HS-27A (cell line): Measurements from ENCODE around the gene DCAF7.

Source experiments
- DNase-seq: peaks from one replicate; pipeline ENCODE4 v3.0.0-alpha.2; 2012; ENCODE audit warnings: low read depth, missing footprints

The DCAF7 gene

DNA sequence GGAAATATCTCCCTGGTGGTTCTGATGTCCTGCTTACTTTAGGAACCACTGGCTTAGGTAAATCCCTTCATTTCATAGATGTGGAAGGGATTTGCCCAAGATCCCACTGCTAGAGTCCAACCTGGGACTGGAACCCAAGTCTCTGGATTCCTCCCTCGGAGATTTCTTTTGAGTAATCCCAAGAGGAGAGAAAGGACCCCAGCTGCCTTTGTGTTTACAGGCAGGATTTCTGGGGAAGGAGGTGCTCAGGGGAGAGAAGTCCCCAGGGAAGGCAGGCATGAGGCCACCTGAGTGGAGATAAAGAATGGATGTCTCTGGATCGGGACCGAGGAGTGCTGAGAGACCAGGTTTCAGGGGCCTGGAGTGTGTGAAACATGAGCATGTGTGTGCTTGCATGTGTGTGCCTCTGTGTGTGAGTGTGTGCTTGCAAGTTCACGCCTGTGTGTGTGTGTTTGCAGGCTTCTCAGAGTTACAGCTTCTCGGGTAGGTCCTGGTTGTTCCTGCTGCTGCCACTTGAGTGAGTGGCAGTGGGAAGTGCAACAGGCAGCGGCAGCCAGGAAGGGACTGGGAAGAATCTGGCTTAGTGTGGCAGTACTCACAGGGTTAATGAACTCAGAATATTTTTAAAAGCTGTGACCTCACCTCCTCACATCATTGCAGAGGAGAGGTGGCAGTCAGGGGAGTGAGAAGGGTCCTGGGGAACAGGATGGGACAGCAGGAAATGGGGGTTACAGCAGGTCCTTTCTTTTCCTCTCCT is 24.9 kb upstream of the DCAF7 start:
- no peak for DNase-seq

DNA sequence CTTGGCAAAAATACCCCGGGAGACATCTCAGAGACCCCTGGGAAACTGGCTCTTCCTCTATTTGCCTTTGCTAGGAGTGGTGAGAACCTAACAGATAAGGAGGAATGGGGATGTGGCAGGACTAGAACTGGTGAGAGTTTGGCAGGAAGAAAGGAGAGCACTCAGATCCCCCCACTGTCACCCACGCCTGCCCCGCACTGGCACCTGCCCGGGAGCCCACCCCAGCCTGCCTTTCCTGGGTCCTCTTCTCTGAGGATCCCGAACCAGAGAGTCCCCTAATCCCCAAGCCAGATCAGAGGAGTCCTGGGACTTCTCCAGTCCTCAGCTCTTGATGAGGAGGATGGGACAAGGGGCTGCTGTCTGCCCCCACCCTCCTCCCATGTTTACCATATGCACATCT is 23.4 kb upstream of the DCAF7 start:
- DNase-seq, result no peak

DNA sequence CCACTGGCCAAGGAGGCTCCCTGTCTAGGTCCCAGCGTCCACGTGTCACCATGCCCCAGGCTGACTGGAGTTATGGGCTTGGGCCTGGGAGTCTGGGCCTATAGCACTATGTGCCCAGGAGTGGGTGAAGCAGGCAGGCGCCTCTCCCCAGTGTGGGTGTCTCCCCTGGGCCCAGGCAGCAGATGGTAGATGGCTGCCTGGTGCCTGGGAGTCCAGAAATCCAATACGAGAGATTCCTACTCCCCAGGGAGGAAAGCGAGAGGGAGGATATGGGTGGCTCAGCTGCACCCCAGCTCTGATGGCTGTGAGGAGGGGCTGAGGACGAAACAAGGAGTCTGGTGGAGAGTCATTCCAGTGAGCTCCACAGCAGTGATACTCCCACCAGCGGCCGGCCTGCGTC is 22.1 kb upstream of the DCAF7 start:
- no peak for DNase-seq

DNA sequence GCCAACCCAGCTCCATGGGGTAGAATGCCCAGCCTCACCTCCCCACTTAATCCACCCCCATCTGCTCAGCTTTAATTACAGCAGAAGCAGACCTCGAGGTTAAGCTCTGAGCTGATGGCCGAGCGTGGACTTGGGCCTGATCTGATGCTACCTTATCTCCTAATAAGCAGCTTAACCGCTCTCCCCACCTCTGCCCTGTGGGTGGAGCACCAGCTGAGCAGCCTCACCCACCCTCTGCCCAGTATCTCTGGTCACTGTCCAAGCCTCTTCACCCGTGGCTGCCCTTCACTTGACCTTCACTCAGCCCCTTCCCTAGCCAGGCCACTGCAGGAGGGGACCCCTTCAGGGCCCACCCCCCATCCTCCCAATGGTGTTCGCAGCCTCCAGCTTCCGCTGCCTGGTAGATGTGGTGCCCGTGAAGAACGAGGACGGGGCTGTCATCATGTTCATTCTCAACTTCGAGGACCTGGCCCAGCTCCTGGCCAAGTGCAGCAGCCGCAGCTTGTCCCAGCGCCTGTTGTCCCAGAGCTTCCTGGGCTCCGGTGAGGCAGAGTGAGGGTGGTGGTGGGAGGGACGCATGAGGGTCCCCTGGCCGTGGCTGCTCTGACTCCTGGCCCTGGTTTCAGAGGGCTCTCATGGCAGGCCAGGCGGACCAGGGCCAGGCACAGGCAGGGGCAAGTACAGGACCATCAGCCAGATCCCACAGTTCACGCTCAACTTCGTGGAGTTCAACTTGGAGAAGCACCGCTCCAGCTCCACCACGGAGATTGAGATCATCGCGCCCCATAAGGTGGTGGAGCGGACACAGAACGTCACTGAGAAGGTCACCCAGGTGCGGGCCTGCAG is 20.3 kb upstream of the DCAF7 start:
- no peak for DNase-seq

DNA sequence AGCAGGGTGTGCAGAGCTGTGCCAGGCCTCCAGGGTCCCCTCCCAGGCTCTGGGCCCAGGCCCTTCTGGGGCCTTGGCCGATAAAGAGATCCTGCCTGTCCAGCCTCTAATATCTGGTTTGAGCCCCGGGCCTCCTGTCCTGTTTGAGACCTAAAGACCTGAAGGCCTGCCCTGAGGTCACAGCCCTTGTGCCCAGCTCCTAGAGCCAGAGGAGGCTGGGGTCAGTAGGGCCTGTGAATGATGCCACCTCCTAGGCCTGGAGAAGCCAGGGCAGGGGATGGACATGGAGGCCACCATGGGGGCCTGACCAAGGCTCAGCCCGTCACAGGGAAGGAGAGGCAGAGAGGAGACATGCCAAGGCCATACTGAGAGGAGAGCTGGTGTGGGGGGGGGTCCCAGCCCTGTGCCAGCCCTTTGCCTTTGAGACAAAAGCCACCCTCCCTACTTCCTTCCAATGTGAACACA is 19.7 kb upstream of the DCAF7 start:
- DNase-seq, result no peak

DNA sequence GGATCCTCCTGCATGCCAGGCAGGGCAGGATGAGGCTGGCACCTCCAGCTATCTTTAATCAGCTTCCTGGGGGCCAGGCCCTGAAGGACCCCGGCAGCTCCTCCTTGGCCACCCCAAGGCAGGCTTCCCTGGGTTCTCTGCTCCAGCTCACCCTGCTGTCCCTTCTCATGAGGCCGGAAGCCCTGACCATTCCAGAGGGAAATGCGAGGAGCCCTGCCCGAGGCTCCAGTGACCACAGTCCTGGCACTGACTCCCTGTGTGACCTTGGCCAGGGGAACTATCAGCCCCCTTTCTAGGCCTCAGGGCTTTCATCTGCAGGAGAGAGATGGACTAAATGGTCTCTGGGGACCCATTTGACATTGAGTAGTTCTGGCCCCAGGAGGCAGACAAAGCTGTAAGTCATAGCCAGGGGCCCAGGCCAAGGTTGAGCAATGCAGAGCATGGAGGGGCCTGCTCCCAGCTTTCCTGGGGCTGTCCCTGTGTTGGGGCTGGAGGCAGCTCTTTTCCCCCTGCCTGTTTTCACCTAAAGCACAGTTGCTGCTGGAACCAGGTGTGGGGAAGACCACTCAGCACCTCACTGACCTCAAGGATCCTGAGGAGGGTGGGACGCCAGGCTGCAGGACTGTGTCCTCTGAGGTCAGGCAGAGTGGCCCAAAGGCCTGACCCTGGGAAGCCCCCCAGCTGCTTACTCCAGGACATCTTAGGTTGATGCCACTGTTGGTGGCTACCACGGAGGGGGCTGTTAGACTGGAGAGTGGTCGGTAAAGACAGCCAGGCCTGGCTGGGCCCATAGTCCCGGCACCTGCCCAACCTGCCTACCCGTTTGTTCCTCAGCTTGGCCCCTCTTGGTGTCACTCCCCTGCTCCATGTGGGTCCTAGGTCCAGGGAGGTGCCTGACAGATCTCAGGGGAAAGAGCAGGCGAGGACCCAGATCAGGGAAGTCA is 19.0 kb upstream of the DCAF7 start:
- DNase-seq, result no peak

DNA sequence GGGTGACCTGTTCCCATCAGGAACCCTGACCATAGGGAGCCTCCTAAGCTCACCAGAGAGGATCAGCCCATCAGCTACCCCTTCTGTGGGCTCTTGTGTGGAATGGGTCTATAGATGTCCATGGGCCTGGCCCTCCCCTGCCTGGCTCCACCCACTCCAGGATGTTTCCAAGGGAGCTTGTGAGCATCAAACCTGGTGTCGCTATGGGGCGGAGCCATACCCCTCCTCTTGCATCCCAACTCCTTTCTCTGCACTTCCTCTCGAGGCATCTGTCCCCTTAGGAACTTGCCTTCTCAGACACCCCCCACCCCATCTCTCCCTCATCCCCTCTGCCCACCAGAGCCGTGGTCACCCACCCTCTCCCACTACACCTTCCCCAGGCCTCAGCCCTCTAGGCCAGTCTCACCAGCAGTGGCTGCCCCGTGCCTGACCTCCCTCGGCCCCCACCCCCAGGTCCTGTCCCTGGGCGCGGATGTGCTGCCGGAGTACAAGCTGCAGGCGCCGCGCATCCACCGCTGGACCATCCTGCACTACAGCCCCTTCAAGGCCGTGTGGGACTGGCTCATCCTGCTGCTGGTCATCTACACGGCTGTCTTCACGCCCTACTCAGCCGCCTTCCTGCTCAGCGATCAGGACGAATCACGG is 16.7 kb upstream of the DCAF7 start:
- DNase-seq, result no peak

DNA sequence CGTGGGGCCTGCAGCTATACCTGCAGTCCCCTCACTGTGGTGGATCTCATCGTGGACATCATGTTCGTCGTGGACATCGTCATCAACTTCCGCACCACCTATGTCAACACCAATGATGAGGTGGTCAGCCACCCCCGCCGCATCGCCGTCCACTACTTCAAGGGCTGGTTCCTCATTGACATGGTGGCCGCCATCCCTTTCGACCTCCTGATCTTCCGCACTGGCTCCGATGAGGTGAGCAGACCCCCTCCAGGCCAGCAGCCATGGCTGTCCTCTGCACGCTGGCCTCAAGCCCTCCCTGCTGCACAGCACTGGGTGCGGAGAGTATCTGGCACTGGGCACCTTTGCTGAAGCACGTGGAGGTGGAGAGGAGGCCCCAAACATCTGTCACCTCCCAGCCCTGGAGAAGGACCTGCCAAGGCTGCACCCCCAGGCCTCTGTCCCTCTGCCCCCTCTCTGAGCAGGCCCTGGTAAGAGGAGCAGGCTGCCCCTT is 16.2 kb upstream of the DCAF7 start:
- DNase-seq, result no peak

DNA sequence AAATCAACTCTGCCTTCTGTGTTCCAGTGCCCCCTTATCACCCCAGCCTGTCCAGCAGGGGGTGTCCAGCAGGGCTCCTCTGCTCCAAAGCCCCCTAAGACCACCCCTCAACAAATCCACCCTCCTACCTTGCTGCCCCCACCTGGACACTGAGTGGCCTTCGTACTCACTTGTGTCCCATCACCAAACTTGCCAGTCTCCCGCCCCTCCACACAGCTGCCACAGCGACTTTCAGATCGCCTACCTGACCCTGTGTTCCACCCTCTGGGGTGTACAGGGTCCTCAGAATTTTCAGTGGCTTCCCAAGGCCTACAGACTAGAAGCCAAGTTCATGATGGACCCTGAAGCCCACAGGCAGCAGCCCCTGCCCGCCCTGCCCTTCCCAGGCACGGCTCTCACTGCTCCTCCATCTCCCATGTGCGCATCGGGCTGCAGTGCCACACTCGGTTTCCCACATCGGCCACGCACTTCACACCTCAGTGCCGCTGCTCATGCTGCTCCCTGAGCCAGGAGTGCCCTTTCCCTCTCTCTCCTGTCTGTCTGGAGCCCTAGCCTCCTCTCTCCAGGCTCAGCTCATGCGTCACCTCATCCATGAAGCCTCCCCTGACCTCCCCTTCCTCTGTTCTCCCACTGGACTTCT is 15.3 kb upstream of the DCAF7 start:
- DNase-seq, result no peak

DNA sequence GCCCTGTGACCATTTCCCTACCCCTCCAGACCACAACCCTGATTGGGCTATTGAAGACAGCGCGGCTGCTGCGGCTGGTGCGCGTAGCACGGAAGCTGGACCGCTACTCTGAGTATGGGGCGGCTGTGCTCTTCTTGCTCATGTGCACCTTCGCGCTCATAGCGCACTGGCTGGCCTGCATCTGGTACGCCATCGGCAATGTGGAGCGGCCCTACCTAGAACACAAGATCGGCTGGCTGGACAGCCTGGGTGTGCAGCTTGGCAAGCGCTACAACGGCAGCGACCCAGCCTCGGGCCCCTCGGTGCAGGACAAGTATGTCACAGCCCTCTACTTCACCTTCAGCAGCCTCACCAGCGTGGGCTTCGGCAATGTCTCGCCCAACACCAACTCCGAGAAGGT is 14.6 kb upstream of the DCAF7 start:
- no peak for DNase-seq

DNA sequence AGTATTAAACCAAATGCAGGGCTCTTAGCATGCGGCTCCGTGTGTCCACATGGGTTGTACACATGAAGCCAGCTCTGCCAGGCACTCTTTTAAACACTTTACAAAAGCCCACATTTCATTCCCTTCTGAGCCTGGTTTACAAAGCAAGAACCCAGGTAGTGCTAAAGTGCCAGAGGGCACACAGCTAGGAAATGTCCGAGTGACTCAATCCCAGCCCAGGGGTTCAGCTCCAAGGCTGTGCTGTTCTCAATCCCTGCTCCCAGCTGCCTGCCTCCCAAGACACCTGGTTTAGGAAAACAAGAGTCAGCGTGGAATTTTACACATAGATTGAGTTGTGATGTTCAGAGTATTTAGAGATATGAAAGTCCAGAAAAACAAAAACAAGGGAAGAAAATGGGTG is 13.3 kb upstream of the DCAF7 start:
- no peak for DNase-seq

DNA sequence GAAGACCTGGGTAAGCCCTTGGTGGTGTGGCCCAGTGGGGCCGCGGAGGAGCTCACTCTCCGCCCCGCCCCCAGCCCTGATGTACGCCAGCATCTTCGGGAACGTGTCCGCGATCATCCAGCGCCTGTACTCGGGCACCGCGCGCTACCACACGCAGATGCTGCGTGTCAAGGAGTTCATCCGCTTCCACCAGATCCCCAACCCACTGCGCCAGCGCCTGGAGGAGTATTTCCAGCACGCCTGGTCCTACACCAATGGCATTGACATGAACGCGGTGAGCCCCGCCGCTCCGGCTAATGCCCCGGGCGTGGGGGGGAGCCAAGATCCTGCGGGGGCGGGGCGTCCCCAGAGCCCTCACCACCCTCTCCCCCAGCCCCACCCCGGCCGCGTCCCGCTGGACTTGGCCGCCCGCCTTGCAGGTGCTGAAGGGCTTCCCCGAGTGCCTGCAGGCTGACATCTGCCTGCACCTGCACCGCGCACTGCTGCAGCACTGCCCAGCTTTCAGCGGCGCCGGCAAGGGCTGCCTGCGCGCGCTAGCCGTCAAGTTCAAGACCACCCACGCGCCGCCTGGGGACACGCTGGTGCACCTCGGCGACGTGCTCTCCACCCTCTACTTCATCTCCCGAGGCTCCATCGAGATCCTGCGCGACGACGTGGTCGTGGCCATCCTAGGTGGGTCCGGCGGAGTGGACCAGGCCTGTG is 12.1 kb upstream of the DCAF7 start:
- no peak for DNase-seq

DNA sequence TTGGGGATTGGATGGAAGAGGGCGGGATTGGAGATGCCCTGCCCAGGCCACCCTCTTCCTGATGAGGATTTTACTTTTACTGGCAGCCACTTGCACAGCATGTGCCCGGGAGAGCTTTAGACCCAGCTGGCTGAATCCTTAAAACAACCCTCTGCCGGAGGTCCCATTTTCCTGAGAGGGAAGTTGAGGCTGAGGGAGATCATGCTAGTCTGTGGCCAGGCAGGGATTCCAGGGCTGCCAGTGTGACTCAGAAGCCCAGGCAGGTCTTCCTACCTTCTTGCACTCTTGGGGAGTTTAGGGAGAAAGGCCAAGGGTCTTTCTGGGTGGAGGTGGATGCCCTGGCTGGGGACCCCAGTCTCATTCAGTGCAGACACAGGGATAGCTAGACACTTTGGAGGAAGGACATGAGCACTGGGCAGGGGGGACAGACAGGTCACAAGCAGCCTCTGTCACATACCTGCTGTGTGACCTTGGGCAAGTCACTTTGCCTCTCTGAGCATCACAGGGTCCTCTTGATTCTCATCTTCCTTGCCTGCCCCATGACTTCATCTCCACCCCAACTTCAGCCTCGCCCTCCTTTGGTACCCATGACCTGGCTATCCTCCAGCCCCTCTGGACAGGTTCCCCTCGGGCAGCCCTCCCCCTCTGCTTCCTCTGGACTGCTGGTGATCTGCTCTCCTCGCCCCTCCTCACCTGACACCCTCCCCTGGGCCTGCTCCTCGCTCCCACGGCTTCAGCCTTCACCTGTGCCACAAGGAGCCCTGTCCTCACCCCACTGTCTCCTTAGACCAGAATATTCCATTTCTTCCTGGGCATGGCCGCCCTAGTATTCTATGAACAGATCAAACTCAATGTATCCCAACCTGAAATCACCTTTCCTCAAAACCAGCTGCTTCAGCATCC is 11.3 kb upstream of the DCAF7 start:
- DNase-seq, result no peak

DNA sequence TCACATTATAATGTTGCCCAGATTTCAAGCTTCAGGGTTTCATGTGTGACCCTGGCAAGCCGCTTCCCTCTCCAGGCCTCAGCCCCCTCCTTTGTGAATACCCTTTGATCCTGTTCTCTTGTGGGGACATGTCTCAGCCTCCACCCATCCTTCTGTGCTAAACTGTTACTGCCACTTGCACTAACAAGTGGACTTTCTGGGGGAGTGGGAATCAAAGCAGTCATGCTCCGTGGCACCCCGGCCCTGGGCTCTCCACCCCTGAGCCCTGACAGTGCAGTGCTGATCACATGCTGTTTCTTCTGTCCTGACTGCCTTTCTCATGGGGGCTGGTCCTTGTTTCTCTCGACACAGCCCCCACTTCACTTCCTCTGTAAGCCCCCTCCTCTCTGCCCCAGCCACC is 9.7 kb upstream of the DCAF7 start:
- DNase-seq, result no peak

DNA sequence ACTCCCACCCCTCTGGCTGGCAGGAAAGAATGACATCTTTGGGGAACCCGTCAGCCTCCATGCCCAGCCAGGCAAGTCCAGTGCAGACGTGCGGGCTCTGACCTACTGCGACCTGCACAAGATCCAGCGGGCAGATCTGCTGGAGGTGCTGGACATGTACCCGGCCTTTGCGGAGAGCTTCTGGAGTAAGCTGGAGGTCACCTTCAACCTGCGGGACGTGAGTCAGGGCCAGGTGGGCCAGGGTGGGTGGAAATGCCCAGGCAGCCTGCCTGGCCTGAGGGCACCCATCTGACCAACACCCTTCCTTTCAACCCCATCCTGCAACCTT is 8.1 kb upstream of the DCAF7 start:
- no peak for DNase-seq

DNA sequence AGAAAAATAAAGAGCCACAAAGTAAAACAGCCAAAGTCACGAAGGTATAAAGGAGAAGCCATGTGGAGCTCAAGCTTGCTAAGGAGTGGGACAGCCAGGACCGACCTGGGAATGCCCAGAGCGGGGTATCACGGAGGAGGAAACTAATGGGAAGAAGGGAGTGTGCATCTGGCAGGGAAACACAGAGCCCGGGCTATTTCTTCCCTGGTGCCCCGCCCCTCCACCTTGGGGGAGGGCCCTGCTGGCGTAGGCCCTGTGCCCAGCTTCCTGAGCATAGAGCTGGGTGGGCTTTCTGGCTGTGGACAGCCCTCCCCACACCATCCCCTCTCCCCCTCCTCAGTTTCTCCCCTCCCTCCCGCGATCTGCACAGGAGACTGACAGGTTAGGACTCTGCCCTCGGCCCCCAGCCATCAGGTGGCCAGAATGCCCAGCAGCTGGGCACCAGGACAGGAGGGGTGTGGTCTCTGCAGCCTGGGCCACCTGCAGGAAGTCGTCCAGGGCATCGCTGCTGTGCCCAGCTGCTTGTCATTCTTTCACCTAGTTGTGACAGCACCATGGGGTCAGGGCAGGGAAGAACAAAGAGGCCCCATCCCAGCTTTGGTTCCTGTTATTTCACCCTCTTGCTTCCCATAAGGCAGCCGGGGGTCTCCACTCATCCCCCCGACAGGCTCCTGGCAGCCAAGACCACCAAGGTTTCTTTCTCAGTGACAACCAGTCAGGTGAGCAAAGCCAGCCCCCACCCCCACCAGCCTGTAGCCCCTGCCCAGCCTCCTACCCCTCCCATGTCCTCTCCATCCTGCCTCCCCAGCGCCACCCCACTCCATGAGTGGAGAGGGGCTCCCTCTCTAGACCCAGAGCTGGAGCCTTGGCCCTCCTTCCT is 7.1 kb upstream of the DCAF7 start:
- no peak for DNase-seq

DNA sequence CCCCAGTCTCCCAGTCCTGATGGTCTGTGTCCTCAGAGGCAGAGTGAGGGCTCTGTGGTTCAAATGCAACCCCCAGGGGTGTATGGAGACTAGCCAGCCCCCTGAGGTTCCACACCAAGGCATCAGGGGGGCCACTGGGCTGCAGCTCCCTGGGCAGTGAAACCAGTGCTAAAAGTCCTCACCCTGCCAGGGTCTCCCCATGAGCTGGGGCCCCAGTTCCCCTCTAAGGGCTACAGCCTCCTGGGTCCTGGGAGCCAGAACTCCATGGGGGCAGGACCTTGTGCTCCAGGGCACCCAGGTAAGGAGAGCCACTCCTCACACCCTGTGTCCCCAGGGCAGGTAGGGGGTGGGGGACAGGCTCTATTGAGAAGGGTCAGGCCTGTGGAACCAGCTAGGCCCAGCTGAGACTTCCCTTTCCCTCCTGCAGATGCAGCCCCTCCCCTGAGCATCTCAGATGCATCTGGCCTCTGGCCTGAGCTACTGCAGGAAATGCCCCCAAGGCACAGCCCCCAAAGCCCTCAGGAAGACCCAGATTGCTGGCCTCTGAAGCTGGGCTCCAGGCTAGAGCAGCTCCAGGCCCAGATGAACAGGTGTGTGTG is 6.4 kb upstream of the DCAF7 start:
- no peak for DNase-seq
